Posterior cingulate gyrus (tissue), 11 donors: Measurements from ENCODE around the gene AKR1B15.
"Not testable (repeated sequence)": the region's sequence is repeated elsewhere in the genome, so short reads cannot be mapped to it uniquely, and the experiment has no call there.

Source experiments
- DNase-seq, 10 donors: peaks; one replicate each; pipeline versions ENCODE4 v3.0.0 to v3.0.0-alpha.2; 2020 to 2021; ENCODE audit warnings: mixed read lengths in 3 of 10
- intact Hi-C: fragments of 100-400 bp; cut with DNase I; formaldehyde crosslinking; loops from one replicate; pipeline ENCODE4 v1.15.1; 2023

The AKR1B15 gene

DNA sequence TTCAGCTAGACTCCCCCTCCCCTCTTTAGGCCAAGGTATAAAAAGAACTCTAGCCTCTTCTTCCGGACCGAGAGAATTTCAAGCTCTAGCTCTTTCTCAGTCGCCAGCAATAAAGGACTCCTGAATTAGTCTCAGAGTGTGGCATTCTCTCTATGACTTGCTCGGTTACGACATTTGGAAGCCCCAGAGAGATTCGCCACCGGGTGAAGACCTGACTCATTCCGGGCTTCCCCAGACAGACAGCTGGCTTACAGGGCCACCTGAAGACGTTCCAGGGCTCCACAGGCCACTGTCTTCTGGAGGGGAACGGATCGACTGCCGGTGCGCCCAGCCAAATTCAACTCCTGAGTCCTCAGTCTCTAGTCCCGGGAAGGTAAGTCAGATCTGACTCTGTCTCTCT, at the start of gene AKR1B15:
TSS of gene AKR1B15 (plus strand) at position 234 of the 400 bp plus-strand sequence. CDS start 15,510 bp downstream, outside the sequence.
- intact Hi-C loops = loop anchor here (5.0 kb wide), 1 partner anchor 43 kb away; no protein-coding TSS in a partner anchor
- DNase-seq = no peak

DNA sequence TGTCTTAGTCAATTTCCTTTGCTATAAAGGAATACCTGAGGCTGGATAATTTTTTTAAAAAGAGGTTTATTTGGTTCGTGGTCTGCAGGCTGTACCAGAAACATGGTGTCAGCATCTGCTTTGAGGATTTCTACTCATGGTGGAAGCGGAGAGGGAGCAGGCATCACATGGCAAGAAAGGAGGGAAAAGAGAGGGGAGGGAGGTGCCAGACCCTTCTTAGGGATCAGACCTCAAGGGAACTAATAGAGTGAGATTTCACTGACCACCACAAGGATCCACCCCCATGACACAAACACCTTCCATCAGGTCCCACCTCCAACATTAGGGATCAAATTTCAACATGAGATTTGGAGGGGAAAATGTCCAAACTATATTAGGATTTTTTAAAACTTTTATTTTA, 48.5 kb upstream of the AKR1B15 start:
- DNase-seq = no peak
- intact Hi-C loops = no loop called here

DNA sequence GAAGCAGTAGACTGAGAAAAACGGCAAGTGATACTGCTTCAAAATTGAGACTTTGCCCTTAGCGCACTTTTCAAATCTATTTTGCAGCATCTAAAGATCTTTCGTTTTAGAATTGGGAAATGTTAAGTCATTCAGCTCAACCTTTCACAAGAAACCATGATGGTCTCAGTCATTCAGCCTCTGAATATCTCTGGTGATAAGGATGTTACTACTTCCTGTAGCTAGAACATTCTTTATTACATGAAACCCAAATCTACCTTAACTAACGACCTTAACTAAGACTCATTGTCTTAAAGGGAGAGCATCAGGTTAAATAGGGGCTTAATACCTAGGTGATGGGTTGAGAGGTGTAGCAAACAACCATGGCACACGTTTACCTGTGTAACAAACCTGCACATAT, 47.9 kb upstream of the AKR1B15 start:
- DNase-seq = no peak
- intact Hi-C loops = no loop called here

GRCh38 chr7:134502463-134503371, 46.2 kb upstream of the AKR1B15 start:
- intact Hi-C loops = no loop called here
- no peak for DNase-seq

DNA sequence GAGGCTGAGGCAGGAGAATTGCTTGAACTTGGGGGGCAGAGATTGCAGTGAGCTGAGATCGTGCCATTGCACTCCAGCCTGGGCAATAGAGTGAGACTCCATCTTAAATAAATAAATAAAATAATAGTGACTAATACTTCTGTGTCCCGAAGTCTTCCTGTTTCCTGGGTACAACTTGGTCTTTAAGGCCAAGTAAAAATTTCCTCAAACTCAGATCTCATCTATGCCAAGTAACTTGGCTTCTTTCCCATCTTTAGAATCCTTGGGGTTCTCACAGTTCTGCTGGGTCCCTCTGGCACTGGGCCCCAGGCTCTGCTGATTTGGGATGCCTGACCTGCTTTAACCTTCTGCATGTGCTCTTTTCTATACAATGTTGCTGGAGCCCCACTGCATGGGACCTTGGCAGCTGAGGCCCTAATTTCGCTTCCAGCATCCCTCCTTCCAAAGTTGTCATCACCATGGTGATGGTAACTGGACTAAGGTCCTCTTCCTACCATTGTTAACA, 44.2 kb upstream of the AKR1B15 start:
- intact Hi-C loops = no loop called here
- no peak for DNase-seq

DNA sequence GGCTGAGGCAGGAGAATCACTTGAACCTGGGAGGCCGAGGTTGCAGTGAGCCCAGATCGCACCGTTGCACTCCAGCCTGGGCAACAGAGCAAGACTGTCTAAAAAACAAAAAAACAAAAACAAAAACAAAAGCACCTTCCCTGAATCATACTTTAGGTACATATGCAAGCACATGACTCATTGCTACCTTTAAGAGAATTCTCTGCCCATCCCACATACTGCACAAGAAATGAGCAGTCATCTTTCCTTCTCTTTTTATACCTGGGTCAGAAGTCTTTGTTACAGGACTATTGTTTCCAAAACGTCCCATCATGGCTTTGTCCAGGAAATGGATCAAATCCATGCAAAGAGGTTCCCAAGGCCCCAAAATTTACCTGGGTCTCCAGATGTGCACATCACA, 43.1 kb upstream of the AKR1B15 start:
- DNase-seq = no peak
- intact Hi-C loops = no loop called here

DNA sequence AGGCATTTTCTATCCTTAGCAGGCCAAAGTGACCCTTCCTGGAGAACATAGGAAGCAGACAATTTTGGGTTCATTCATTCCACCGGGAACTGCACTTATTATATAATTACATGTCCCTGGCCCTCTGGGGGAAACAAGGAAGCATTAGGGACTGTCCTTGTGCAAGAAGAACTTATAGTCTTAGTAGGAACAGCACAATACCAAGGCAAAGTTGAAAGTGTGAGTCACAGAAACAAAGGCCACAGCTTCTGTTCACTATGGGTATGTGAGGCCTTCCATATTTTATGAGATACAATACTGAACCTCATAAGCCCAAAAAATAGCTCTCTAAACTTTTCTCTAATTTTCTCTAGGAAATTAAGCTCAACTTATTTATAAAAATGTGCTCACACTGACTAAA, 39.9 kb upstream of the AKR1B15 start:
- intact Hi-C loops = no loop called here
- no peak for DNase-seq

- DNase-seq = no peak
- intact Hi-C loops = loop anchor here (2.0 kb wide), 1 partner anchor 20 kb away; no protein-coding TSS in a partner anchor
These were observed 38.3 kb upstream of the AKR1B15 start for GRCh38 chr7:134510646-134511045.

DNA sequence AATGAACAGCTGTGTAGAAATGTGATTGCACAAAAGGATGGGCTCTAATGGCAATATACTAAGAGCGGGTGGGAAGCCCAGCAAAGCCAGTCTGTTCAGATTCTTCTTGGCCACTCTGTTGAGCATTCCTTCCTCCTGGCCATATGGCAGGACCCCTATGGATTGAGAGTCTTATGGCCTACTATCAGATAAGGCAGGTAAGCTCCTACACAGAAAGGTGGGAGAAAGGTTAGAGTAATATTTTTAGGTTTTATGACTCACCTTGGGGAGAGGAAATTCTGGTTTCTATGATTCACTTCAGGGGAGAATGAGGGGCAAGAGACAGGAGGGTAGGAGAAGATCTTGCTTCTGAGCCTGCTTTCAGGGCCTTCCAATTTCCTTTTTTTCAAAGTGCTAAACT, 36.6 kb upstream of the AKR1B15 start:
- no peak for DNase-seq
- intact Hi-C loops = no loop called here

GRCh38 chr7:134513169-134513752, 35.6 kb upstream of the AKR1B15 start:
- peak in 3 of 10 donors; percentile 13 to 63 (median 34) for DNase-seq
- intact Hi-C loops = no loop called here

DNA sequence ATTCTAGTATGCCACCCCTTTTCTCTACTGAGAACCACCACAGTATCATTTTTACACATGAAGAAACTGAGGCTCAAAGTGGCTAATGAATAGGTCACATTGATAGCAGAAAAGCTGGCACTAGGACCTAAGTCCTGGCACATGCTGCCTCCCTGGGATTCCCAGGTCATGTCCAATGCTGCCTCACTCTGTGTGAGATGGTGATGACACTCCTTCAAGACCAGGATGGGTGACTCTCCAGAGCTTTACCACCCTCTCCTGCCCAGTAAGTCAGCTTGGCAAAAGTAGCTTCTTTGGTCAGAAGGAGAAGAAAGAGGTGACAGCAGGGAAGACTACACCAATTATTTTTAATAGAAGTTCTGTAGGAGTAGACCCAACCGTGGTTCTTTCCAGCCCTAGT, 34.8 kb upstream of the AKR1B15 start:
- no peak for DNase-seq
- intact Hi-C loops = loop anchor here (1.0 to 2.0 kb wide), 2 partner anchors 81 to 92 kb away; no protein-coding TSS in a partner anchor

DNA sequence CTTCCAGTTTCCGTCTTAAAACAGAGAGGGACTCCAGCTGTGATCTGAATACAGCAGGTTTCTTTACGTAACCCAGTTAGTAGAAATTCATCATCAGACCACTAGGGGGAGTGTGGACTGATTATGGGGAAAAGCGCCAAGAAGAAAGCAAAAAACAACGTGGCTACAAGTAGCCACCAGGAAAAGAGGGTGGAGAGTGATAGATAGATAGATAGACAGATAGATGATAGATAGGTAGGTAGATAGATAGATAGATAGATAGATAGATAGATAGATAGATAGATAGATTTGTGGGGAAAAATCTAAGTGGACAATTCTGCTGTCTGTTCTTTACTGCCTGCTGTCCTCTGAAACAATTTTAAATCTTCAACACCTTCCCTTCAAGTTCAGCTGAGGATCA, 34.2 kb upstream of the AKR1B15 start:
- intact Hi-C loops = loop anchor here (1.0 to 2.0 kb wide), 2 partner anchors 82 to 92 kb away; no protein-coding TSS in a partner anchor
- no peak for DNase-seq

DNA sequence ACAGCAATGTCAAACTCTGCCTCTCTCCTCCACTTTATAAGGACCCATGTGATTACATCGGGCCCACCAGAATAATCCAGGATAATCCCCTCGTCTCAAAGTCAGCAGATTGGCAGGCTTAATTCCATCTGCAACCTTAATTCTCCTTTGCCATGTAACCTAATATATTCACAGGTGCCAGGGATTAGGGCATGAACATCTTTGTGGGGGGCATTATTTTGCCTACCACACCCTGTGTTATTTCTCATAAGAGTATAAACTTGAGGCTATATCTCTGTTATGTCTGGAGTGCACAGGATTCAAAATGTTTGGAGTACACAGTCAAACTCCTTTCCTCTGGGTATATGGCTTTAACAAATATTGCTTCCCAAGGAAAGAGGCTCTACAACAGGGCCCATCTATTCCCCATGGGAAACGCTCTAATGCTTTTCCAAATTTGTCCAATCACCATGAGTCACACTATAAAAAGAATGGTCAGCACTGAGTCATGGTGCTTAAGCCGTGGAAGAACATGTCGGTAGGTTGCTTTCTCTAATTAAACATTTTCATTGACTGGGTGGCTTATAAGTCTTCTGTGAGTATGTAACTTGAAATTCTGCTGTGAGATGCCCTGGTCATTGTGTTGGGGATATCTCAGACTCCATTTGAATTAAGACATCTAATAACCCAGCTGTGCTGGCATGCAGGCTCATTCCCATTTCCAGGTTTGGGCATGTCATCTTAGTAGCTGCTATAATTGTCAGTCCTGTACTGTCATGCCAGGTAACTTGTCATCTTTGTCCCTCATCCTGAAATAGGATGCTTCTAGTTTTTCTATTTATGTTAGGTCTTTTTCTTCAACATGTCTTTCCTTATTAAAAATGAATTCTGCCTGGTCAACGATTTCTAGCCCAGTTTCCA, 33.1 kb upstream of the AKR1B15 start:
- no peak for DNase-seq
- intact Hi-C loops = loop anchor here (2.0 kb wide), 1 partner anchor 83 kb away; no protein-coding TSS in a partner anchor

DNA sequence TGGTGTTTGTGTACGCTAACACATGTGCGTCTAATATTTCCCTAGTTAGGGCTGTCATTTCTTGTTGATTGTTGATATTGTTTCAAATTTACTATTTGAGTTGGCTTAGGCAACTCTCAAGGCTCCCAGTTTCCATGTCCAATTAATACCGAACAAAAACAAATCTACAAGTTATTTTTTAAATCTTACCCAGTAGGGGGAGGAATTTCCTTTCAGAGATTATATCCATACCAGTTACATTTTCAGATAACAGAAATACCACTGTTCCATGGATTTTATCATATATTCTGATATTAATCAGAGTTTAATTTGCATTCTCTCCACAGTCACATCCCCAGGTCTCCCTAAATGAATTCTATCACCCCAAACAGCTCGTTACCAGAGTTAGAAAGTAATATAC, 28.8 kb upstream of the AKR1B15 start:
- DNase-seq = no peak

DNA sequence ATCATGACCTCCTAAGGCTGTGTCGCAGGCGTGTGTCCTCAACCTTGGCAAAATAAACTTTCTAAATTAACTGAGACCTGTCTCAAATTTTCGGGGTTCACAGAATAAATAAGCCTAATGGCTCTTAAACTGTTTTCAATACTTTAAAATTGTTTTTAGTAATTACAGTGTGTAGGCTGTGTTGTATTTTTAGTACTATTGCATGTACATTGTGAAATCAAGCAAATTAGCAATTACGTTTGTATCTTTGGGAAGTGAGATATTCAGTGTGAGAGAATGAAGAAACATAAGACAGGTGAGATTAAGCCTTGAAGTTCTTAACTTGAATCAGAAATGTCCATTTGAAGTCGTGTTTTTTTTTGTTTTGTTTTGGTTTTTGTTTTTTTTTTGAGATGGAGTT, 26.3 kb upstream of the AKR1B15 start:
- intact Hi-C loops = no loop called here
- no peak for DNase-seq

More for the DNA sequence above, 28.8 kb upstream of the AKR1B15 start:
- intact Hi-C loops = no loop called here

- DNase-seq = not testable (repeated sequence)
These were observed 23.5 kb upstream of the AKR1B15 start for GRCh38 chr7:134525449-134525848.

GRCh38 chr7:134526552-134527248, 22.2 kb upstream of the AKR1B15 start:
- not testable (repeated sequence) for DNase-seq

More at GRCh38 chr7:134525449-134525848, 23.5 kb upstream of the AKR1B15 start:
- intact Hi-C loops = not testable (repeated sequence)

GRCh38 chr7:134527979-134528371, 20.9 kb upstream of the AKR1B15 start:
- peak in 1 of 10 donors; percentile 58 for DNase-seq
- intact Hi-C loops = no loop called here

More at GRCh38 chr7:134526552-134527248, 22.2 kb upstream of the AKR1B15 start:
- intact Hi-C loops = not testable (repeated sequence)

- intact Hi-C loops = no loop called here
- DNase-seq = no peak
These were observed 20.2 kb upstream of the AKR1B15 start for GRCh38 chr7:134528749-134529148.
